Muscle of arm (tissue), 12 donors: ENCODE data around the gene GMEB2. TPM values are rescaled to one million over a fixed set of nuclear protein-coding genes. Genes with fewer than 3 reads are reported as not detected.
"Not testable (repeated sequence)": the region's sequence is repeated elsewhere in the genome, so short reads cannot be mapped to it uniquely, and the experiment has no call there.

ENCODE experiments used
- DNase-seq: peaks from one replicate; pipeline ENCODE4 v3.0.0-alpha.2; 2013
- polyA plus RNA-seq, 12 donors: library from polyadenylated mRNA; unstranded; fragments of 120-200 nt; gene quantifications; one replicate each; pipeline ENCODE4 v1.2.1, GENCODE V29; 2013; ENCODE audit not compliant: insufficient read length in 12 of 12

GMEB2 gene
- polyA plus RNA-seq, 12 donors, result 5.8 to 11.0 (median 7.1) TPM; not detected in 1

DNA sequence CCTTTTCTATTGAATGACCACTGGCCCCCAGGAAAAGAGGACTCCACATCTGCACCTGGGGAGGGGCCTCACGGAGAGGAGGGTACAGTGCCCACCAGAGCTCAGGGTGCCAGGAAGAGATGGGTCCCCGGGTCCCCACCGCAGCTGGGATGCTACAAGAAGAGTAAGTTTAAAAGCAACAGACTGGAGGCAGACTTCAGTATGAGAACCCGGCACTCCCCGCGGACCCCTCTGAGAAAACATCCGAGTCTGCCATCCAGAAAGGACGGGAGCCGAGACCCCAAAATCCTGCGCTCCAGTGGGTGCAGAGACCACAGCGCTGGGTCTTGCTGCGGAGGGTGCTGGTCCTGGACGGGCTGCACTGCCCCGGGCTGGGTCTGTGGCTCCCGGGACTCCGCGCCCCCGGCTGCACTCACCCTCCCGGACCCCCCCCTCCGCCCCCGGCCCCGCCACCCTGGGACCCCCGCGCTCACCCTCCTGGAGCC lies 53.2 kb downstream of the GMEB2 start:
- DNase-seq, result no peak

GRCh38 chr20:63572788-63573646 lies 53.9 kb downstream of the GMEB2 start:
- no peak for DNase-seq

DNA sequence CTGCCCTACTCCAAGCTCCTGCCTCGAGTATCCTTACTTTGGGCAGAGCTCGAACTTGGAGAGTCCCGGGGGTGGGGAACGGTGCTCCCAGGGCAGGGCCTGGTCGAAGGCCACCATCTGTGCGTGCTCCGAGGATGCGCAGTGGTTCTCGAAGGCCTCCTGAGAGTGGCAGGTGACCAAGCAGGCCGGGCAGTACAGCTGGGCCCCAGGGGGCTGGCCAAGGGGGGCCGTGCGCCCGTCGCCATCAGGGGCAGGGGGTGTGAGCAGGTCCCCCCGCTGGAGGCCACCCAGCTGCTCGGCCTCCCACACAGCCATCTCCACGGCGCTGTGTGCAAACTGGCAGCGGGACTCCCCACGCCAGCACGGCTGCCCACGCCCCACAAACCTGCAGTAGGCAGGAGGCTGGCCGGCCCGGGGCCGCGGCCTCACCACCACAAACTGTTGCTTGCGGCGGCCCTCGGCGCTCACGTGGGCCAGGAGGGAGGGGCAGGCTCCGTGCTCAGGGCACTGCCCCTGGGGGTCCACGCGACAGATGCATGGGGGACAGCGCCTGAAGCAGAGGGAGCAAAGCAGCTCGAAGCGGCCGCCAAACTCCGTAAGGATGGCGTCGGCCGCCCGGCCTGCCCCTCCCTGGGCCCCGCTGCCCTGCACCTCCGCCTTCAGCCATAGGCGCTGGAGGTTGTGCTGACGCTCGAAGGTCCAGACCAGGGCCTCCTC lies 54.7 kb downstream of the GMEB2 start:
- no peak for DNase-seq

GRCh38 chr20:63571087-63571478 lies 55.8 kb downstream of the GMEB2 start:
- DNase-seq, result not testable (repeated sequence)

DNA sequence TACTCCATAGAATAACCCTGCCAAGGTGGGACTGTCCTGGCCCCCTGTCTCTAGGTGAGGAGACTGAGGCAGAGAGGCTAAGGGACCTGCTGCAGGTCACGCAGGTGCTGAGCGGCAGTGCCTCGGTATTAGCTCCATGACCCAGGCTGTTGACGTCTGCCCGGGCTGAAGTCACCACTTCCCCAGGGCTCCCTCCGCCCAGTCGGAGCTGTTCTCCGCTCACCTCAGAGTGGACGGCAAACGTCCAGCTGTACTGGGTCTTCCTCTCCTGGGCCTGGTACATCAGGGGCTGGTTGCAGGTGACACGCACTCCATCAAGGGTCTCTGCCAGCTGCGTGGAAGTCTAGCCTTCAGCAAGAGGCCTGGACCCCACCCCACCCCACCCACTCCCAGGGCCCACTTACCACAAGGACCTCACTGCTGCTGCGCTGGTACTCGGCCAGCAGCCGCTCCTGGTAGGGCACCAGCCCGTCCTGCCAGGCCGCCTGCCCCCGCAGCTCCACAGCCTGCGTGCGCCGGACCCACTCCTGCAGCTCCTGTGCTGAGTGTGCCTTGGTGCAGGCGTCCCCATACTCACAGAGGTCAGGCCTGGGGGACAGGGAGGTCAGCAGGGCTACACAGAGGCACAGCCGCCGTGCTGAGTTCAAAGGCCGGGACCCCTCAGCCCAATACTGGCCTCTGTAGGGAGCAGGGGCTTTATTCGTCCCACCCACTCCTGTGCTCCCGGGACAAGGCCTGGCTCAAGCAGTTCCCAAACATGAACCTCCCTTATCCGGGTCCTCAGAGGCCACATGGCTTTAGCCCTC lies 56.4 kb downstream of the GMEB2 start:
- no peak for DNase-seq

DNA sequence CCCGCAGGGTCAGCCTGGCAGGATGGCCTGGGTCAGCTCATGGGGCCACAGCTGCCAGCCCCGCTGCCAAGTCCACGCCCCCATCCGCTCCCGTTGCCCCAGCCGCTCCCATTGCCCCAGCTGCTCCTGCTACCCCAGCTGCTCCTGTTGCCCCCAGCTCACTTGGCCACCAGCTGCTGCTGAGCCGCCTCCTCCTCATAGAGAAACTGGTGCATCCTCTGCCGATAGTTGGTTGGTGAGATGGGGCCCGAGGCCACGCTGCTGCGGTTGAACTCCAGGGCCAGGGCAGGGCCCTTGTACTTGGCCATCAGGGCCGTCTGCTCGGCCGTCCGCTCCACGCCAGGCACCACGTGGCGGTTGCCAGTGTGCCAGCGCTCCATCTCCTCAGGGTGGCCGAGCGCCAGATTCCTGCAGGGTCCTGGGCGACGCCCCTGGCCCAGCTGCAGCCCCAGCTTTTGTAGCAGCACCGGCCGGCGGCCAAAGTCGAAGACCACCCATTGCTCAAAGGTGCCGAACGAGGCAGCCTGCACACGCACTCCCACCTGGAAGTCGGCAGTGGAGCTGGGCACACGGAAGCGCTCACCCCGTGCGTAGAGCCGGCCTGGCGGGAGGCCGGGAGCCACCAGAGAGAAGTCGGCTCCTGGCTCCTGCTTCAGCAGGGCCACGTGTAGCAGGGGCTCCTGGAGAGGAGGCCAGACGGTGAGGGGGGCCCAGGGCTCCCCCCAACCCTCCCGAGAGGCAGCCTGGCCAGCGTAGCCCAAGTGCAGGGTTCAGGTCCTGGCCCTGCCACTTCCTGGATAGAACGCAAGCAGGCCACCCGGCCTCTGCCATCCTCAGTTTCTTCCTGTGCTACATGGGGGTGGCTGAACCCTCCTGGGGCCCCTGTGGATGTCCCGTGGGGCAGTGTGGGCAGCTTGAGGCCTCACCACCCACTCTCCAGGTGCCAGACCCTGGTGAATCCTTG lies 57.6 kb downstream of the GMEB2 start:
- DNase-seq, result no peak

- no peak for DNase-seq
Observed at GRCh38 chr20:63568170-63568981, 58.5 kb downstream of the GMEB2 start.

DNA sequence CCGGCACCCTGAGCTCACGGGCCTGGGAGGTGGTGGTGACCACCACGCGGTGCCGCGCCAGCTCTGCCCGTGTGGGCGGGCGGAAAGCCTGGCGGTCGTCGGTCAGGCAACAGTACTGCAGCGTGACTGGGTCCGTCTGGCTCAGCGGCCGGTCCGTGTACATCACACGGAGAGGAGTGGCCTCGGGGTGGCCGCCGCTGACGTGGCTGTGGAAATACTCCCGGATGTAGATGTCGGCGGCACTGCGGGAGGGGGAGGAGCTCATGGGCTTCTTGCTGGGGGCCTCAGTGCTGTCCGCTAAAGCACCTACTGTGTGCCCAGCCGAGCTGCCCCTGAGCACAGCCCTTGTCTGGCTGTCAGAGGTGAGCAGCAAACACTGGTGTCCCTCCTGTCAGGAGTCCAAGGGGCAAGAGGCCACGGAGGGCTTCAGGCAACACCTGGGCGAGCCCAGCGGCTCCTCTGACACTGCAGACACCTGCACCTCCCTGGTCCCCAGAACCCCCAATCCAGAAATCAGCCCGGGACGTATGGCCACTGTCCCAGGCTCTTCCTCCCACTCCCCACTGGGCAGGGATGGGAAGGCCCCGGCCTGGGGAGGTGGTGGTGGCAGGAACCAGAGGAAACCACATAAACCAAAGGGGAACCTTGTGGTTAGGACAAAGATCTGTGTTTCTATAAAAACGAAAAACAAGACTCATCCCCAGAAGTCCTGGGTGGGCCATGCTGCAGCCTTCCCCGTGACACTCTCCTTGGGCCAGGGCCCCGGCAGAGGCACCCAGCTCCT lies 59.3 kb downstream of the GMEB2 start:
- DNase-seq, result no peak

GRCh38 chr20:63567136-63567385 lies 59.8 kb downstream of the GMEB2 start:
- DNase-seq, result no peak

DNA sequence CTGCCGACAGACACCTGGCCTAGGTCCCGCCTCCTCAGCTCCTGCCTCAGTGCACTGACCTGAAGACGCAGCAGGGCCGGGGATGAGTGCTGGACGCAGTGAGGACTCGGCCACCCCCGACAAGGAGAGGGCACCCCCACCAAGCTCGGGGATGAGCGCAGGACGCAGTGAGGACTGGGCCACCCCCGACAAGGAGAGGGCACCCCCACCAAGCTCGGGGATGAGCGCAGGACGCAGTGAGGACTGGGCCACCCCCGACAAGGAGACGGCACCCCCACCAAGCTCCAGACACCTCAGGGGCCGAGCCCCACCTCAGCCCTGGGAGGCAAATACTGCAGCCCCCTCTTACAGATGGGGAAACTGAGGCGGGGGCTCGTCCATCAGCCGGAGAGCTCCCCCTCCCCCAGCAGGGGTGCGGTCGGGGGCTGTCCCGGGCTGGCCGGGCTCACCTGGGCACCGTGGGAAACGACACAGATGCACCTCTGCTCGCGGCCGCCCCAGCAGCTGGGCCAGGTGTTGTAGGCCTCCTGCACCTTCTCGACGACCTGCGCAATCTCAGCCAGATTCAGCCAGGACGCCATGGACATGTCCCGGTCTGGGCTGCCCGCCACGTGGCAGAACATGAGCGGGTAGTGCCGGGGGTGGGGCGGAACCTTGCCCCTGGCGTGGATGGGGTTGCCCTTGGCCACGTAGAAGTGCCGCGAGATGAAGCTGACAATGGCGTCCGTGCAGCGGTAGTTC lies 60.3 kb downstream of the GMEB2 start:
- no peak for DNase-seq

DNA sequence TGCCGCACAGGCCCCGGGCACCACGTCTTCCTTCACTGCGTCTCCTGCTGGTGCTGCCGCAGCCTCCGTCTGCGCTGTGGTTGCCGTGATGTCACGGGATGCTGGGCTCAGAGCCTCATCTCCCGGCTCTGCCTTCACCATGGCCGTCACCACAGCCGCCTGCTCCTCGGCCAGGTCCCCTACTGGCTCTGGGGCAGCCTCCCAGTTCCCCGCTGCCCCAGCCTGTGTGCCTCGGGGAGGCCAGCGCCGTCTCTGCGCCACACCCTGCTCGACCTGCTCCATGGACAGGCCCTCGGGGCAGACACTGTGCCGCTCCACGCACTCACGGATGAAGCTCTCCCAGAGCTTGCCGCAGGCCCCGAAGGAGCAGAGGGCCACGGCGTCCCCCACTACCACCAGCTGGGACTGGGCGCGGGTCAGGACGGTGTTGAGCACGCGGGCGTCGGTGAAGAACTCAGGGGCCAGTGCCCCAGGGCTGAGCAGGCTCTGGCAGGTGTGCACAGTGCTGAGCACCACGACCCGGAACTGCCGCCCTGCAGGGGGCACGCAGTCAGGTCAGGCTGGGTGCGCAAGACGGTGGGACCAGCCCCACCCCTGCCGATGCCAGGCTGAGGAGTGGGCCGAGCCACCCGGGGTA lies 61.1 kb downstream of the GMEB2 start:
- DNase-seq, result no peak

GRCh38 chr20:63565021-63565698 lies 61.7 kb downstream of the GMEB2 start:
- no peak for DNase-seq

DNA sequence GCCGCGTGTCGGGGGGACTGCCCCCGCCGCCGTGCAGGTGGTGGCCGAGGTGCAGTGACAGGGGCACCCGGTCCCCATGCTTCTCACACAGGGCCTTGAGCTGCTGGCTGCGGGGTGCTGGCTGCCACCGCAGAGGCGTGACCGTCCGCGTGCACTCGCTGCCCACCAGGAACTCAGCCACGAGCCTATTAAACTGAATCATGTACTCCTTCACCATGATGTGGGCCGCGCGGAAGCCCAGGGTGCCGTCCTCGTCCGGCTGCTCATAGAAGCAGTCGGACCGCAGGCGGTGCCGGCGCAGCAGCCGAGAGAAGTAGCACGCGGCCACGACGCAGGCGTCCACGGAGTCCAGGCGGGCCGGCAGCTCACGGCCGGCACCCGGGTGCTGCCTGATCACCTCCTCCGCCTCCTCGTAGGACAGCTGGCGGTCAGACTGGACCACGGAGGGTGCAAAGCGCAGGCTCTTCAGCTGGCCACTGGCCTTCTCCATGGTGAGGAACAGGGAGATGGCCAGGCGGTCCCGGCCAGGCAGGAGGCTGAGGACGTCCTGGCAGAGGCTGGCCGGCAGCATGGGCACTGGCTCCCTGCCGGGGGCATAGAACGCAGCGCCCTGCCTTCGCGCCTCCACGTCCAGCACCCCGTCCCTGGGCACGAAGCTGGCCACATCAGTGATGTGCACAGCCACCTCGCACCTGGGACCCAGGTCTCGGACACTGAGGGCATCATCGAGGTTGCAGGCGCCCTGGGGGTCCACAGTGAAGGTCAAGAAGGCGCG lies 62.7 kb downstream of the GMEB2 start:
- DNase-seq, result no peak

DNA sequence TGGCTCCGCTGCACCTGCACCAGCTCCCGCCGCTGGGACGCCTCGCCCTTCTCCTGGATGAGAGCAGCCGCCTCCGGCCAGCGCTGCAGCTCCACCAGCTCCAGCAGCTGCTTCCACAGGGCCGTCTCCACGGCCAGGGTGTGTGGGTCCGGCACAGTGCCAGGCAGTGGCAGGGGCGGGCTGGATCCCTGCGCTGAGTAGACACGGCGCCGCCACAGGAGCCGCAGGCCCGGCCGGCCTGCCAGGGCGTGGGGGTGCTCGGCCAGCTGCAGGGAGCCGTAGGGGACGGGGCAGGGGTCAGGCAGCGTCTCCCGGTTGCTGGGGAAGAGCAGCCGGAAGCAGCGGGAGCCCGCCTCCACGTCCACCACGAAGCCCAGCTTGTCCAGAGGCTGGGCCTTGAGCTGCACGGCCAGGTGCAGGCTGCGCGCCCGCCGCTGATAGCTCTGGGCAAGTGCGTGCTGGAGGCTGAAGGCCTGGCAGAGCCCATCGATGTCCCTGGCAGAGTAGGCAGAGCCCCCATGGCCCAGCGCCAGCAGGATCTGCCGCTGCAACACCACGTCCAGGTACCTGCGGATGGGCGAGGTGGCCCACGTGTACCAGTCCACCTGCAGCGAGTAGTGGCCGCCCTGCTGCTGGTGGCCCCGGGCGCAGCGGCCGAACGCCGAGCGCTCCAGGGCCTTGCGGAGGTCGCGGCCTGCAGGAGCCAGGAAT lies 63.5 kb downstream of the GMEB2 start:
- no peak for DNase-seq

DNA sequence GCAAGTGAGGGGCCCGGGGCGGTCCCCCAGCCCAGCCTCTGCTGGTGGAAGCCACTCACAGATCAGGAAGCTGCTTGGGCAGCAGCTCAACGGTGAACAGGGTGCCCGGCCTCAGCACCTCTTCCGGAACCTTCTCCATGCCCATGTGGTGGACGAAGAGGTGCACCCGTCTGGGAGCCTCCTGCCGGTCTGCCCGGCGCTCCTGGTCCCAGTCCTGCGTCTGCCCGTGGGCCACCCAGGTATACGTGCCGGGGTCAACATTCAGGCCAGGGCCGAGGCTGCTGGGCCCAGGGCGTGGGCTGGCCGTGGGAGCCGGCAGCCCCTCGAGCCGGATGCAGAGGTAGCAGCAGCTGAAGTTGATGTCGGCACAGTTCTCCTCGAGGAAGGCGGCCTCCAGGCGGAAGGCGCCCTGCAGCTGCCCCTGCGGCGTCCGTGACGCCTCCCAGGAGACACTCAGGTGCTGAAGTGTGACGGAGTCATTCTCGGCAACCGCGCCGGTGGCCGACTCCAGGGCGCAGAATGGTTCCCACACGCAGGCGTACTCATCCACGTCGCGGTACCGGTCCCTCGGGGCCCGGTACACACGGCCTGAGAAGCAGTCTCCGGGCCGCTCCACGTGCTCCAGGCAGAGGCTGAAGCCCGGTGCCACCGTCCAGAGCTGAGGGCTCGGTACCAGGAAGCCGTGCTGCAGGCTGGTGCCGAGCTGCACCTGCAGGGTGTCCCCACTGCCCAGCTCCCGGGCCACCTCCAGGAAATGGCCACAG lies 64.3 kb downstream of the GMEB2 start:
- DNase-seq, result no peak
